ENCODE measurements around the gene SFPQ.
"Not testable (repeated sequence)": the region's sequence is repeated elsewhere in the genome, so short reads cannot be mapped to it uniquely, and the experiment has no call there.

The SFPQ gene, protein sequence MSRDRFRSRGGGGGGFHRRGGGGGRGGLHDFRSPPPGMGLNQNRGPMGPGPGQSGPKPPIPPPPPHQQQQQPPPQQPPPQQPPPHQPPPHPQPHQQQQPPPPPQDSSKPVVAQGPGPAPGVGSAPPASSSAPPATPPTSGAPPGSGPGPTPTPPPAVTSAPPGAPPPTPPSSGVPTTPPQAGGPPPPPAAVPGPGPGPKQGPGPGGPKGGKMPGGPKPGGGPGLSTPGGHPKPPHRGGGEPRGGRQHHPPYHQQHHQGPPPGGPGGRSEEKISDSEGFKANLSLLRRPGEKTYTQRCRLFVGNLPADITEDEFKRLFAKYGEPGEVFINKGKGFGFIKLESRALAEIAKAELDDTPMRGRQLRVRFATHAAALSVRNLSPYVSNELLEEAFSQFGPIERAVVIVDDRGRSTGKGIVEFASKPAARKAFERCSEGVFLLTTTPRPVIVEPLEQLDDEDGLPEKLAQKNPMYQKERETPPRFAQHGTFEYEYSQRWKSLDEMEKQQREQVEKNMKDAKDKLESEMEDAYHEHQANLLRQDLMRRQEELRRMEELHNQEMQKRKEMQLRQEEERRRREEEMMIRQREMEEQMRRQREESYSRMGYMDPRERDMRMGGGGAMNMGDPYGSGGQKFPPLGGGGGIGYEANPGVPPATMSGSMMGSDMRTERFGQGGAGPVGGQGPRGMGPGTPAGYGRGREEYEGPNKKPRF

GRCh38 chr1:35192853-35193664 is at the start of gene SFPQ:
Gene SFPQ (minus strand): TSS chr1:35193145. CDS start chr1:35193049, 96 bp downstream.
- peak; percentile 90 to 97 (median 96) for DNase-seq (ENCODE audit: low read depth in 2 of 3, low spot score in 2 of 3)

DNA sequence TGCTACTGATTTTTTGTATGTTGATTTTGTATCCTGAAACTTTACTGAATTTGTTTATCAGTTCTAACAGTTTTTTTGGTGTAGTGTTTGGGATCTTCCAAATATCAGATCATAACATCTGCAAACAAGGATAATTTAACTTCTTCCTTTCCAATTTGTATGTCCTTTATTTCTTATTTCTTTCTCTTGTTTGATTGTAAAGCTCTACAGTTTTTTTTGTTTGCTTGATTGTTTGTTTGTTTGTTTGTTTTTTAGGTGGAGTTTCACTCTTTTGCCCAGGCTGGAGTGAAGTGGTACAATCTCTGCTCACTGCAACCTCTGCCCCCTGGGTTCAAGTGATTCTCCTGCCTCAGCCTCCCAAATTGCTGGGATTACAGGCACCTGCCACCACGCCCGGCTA is 43.8 kb upstream of the SFPQ start:
- not testable (repeated sequence) for DNase-seq (ENCODE audit: low read depth in 2 of 3, low spot score in 2 of 3)

GRCh38 chr1:35231287-35231686 is 38.3 kb upstream of the SFPQ start:
- no peak for DNase-seq (ENCODE audit: low read depth in 2 of 3, low spot score in 2 of 3)

DNA sequence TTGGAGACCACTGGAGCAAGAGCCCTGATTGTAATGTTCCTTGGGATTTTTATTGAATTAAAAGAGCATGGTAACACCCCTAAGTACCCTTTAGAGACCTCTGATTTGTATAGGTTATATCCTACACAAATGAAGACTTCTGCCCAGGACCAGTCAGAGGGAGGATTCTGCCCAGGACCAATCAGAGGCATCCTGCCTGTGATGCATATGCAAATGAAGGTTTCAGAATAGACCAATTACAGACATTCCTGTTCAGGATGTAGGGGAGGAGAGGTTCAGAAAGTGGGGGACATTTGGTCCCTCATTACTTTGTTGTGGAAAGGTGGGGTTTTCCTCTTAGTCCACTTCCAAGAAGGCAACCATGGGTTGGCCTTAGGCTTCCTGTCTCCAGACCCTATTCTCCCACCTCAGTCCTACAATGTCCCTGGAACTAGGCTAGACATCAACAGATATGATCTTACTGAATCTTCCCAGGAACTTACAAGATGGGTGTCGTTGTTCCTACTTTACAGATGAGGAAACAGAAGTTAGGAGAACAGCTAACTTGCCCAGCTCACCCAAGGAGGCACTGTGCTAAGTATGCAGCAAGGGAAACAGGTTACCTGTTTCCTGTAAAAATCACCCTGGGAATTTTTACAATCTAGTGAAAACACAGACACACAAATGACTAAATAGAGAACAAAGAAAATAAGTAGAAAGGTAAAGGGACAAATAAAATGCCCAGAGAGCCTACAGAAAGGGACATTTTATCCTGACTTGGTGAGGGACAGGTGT is 36.8 kb upstream of the SFPQ start:
- no peak for DNase-seq (ENCODE audit: low read depth in 2 of 3, low spot score in 2 of 3)

DNA sequence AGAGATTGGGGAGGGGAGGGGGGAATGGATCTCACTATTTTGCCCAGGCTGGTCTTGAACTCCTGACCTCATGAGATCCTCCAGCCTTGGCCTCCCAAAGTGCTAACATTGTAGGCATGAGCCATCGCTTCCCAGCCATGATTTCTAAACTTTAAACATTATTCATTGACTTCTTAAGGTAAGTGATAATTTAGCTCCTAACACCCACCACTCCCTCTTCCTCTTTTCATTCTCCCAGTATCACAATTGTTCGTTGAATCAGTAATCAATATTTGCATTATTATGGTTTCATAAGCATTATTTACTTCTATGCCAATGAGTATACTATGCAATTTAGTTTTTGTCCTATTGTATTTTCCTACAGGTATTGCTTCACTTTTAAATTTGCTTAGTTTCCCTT is 33.6 kb upstream of the SFPQ start:
- DNase-seq (ENCODE audit: low read depth in 2 of 3, low spot score in 2 of 3): no peak

GRCh38 chr1:35223084-35223630 is 30.2 kb upstream of the SFPQ start:
- no peak for DNase-seq (ENCODE audit: low read depth in 2 of 3, low spot score in 2 of 3)

DNA sequence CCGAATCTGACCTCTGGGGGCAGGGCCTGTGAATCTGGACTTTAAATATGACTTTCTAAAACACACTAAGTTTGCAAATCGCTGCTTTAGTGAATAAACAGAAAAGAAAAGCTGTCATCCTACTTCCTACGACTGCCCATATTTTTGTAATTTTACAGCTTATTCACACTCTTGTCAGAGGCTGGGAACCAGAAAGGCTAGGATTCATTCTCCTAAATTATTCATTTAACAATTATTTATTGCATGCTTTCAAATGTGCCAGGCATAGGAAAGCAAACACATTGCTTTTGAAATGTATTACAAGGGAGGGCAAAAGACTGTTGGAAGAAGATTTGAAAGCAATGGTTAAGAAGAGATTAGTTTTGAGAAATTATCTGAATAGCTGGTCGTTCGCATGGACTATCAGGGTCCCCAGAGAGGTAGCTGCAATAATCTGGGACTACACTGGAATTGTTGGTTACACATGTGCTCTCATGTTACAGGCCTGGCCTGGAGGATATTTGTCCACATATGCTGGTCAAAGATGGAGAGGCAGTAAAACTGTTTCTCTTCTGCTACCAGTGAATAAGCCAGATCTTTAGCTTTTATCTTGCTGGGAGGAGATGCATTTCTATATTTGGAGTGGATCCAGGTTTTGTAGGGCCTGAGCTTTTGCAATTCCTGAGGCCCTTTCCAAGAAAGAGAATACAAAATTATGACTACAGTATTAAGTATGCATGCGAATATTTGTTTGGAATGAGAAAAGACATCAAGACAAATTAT is 29.6 kb upstream of the SFPQ start:
- no peak for DNase-seq (ENCODE audit: low read depth in 2 of 3, low spot score in 2 of 3)

DNA sequence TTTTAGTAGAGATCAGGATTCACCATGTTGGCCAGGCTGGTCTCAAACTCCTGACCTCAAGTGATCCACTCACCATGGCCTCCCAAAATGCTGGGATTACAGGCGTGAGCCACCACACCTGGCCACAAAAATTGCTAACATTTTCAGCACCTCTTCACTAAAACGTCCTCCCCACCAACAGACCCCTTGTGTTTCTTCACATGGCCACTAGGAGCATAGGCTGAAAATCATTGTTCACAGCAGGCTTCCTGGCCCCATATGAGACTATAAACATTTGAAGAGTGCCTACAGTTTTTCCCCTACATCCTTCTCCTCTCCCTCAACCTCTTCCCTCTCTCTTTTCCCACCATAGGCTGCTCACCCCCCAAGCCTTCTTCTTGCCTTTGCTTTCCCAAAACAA is 28.0 kb upstream of the SFPQ start:
- no peak for DNase-seq (ENCODE audit: low read depth in 2 of 3, low spot score in 2 of 3)

DNA sequence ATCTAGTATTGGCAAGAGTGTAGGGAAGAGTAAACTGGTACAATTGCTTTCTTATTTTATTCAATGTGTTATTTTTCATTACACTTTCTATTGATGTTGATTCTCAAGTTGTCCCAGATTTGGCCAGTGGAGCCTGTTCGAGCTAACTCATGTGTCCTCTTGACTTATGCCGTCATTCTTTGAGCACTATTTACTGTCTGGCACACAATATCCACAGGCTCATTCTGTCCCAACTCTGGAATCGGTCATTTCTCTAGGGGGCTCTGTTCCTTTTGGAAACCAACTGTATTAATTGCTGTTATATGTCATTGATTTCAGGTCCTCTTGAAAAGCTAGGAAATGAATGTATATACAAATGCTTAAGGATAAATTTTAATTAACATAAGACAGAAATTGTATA is 22.4 kb upstream of the SFPQ start:
- DNase-seq (ENCODE audit: low read depth in 2 of 3, low spot score in 2 of 3): no peak

- no peak for DNase-seq (ENCODE audit: low read depth in 2 of 3, low spot score in 2 of 3)
Measured at GRCh38 chr1:35211120-35211414, 18.1 kb upstream of the SFPQ start.

DNA sequence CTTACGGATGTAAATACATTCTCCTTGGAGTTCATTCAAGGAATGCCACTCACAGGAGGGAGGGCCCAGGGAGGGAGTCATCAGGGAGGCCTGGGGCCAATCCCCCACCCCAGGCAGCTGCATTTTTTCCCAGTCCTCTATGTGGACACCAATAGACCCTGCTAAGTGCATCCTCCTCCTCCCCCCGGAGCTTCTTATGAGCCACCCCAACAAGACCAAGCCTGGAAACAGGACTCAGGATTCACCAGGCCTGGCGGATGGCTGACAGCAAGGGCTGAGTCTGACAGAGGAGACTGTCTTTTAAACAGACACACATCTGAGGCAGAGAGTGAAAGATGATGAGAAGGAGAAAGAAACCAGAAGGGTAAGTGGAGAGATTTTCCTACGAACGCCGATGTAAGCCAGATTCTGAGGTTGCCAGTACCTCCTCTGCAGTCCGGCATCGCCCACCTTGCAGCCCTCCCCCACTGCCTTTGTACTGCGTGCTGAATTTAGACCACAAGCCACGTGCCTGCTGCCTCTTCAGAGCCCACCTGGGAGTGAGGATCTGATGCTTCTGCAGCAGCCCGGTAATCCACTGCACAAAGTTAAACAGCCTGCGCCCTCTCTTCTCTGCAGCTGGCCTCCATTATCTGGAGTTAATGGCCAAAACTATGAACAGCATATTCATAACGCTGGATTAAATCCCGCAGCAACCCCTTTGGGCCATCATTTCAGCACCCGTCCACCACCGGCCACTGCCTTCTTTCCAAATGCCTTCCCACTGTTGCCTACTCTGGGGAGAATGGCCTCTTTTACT is 17.6 kb upstream of the SFPQ start:
- DNase-seq (ENCODE audit: low read depth in 2 of 3, low spot score in 2 of 3): no peak

DNA sequence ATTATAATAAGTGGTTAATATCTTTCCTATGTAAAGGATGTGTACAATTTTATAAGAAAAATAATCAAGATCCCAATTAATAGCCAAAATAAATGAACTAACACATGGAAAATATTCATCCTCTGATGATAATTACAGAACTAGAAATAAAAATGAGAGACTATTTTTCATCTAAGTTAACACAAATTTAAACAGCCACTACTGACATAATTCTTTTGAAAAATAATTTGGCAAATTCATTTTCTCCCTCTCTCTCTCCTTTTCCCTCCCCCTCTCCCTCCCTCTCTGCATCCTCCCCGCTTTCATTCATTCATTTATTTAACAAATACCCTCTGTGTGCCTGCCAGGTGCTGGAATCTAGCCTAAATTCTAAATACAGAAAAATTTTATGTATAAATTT is 10.3 kb upstream of the SFPQ start:
- no peak for DNase-seq (ENCODE audit: low read depth in 2 of 3, low spot score in 2 of 3)

- DNase-seq (ENCODE audit: low read depth in 2 of 3, low spot score in 2 of 3): peak in 1 of 3 experiments; percentile 41
Measured at GRCh38 chr1:35202048-35202719, 9.2 kb upstream of the SFPQ start.

DNA sequence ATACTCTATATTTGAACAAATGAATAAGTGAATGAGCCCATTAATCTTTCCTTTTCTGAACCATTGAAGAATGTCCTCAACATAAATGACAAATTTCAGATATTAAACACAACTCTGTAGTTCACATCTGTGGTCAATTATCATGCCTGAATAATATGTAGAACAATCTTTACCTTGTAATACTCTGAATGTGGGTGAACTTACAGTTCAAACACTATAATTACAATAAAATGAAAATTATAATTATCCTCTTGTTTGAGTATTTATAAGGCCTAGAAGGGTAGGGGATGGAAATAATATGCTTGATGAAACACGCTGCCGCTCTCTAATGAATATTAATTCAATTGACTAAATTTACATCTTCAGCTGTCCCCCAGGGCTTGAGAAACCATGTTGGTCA is 8.7 kb upstream of the SFPQ start:
- DNase-seq (ENCODE audit: low read depth in 2 of 3, low spot score in 2 of 3): no peak

- peak; percentile 68 to 79 (median 79) for DNase-seq (ENCODE audit: low read depth in 2 of 3, low spot score in 2 of 3)
Measured at GRCh38 chr1:35192056-35192852, 691 bp downstream of the SFPQ start.

- DNase-seq (ENCODE audit: low read depth in 2 of 3, low spot score in 2 of 3): no peak
Measured at GRCh38 chr1:35191429-35192055, 1.4 kb downstream of the SFPQ start.

DNA sequence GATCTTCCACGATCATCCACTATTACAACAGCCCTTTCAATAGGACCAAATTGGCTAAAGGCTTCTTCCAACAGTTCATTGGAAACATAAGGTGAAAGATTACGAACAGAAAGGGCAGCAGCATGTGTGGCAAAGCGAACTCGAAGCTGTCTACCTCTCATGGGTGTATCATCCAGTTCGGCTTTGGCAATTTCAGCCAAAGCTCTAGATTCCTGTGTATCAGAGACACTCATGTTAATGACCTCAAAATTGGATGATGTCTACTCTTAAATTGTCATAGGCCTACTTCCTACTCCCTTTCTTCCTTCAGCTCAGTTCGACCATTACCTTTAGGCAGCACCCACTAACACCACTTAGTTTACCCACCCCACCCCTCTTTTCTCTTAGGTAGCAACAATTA is 2.2 kb downstream of the SFPQ start:
- no peak for DNase-seq (ENCODE audit: low read depth in 2 of 3, low spot score in 2 of 3)
